Measurements from ENCODE around the gene PRICKLE2.

Gene PRICKLE2

DNA sequence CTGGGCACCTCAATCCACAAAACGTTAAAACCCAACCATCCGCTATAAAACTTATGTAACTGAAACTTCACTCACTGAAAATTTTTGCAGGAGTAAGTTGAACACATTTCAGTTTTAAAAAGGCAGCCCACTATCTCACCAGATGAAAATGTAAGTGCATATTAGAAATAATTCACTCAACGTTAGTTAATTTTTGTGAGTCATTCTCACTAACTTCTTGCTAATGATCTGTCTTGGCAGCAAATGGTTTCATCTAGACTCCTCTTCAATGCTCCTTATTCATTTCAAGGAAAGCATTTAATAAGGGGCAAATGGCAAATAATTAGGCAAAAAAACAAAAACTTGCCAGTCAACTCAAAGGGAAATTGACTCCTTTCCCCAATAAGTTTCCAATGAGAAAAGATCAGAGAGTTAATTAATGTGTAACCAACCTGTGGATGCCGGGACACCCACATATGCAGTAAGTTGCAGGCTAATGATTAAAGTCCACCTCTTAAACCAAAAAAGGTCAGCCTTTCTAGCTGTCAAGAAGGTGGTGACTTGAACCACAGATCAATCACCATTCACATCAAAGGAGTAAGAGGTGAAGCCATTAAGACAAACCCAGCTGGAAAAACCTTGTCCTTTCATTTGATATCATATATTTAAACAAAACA is 22.9 kb upstream of the PRICKLE2 start:
- DNase-seq: no peak

DNA sequence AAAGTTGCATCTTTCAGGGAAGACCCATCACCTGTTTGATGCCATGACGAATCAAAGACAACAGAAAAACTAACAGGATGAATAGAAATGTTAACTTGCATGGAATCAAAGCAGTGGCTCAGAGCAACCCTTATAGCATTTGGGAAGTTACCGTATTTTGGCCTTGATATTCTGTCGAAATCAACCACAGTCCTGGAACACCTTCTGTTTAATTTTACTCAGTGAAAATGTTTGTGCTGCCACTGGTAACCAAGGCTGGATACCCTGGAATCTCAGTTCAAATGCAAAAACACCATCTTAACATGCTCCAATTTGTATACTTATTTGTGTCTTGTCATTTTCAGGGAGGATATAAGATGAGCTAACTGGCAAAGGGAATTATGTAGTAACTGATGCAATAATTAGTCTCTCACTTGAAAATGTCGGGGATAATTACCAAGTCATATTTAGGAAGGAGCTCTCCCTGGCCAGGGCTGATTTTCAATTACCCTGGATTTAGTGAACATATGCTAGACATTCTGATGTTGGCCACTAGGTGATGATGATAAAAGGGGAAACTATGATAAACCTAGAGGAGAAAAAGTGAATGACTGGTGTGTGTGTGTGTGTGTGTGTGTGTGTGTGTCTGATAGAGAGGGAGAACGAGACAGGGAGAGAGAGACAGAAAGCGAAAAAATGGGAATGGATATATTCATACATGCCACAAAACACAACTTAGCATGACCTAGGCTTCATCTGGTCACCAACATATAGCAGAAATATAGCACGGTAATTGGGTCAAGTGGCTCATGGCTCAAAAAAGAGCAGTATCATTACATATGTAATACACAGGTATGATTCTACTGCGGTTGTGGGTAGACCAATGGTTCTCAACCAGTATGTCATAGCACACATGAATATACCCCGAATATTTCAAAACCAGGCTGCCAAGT is 19.0 kb upstream of the PRICKLE2 start:
- peak in 1 of 5 experiments; percentile 11 for DNase-seq

DNA sequence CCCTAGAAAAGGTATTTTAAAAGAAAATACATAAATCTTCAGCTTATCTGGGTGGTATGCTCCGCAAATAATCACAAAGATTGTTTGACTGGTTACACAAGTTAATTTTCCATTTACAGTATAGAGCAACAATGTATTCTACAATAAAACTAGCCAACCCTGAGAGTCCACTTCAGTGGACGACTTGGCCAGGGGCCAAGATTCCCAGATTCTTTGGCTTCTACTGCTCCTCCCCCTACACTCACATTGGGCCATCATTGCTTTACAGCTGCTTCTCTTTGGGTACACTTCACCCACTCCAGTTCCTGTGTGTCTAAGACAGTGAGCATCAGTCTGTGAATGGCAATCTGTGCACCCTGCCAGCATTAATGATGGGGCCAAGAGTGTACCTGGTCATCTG is 17.2 kb upstream of the PRICKLE2 start:
- no peak for DNase-seq

DNA sequence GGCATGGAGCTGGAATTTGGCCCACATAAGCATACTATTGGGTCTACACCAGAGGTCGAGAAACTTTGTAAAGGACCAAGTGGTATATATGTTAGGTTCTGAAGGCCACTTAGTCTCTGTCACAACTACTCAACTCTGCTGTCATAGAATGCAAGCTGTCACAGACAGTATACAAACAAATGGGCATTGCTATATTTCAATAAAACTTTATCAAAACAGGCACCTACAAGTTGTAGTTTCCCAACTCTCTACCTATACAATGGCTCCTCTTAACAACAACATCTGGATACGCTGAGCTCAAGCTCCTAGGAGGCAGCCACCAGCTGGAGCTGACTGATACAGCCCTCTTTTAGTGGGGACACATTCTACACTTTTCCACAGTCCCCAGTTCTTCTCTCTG is 15.7 kb upstream of the PRICKLE2 start:
- DNase-seq: no peak

DNA sequence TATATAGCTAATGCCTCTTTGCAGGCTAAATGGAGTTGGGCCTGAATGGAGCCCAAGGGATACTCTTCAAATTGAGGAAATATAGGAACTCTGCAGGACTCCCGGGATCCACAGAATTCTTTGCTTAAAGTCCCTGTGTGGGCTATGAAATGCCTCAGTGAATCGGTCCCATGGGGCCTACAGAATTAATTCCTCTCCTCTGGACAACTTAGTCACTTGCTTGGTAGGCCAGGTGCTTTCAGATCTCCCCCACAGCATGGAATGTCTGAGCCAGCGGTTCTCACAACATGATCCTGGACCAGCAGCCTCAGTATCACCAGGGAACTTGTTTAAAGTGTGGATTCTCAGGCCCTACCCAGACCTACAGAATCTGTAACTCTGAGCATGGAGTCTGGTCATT is 15.1 kb upstream of the PRICKLE2 start:
- DNase-seq: no peak

DNA sequence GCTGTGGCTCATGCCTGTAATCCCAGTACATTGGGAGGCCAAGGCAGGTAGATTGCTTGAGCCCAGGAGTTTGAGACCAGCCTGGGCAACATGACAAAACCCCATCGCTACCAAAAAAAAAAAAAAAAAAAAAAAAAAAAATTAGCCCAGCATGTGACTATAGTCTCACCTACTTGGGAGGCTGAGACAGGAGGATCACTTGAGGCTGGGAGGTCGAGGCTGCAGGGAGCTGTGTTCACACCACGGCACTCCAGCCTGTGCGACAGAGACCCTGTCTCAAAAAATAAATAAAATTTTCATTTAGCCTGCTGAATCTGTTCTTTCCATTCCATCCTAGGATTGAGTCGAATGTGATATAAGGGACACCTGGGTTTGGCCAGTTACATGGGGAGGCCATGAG is 14.6 kb upstream of the PRICKLE2 start:
- DNase-seq: no peak

DNA sequence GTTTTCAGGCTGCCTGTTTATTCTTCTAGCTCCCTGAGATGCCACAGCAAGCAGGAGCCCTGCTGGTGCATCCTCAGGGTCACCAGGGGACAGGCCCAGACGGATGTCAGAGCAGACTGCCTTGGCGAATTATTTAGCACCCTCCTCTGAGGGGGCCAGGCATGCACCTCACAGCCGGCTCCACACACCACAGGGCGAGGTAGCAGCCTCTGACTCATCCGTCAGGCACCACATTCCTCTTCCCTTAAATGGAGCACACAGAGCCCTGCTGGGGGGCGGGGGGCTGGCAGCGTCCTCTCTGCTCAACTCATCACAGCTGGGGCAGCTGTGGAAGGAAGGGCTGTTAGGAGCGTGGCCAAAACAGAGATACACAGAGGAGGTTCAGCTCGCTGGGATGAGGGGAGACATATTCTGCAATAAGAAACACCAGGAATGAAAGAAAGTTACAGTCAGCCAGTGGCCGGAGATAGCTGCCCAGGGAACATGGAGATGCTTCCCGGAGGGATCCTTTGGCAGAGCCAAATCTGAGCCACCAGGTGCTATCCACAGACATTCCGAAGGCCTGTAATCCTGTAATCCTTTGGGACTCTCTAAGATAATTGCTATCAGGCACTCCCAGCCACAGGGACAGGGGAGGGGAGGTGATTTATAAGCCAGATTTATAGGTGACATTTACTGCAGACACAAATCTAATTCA is 13.9 kb upstream of the PRICKLE2 start:
- DNase-seq: no peak

DNA sequence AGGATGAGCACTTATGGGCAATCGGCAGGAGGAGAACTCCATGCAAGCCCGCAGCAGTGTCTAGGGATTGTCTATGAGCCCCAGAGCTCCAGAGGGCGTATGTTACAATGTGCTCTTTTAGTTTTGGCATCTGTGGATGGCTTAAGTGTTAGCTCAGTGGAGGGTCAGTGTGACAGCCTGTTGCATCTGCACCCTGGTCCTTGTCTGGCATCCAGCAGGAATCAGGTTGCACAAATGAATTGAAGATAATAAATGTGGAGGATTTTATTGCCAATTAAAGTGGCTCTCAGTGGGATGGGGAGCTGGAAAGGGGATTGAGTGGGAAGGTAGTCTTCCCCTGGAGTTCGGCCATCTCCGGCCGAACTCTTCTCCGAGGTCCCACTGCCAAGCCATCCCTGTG is 11.8 kb upstream of the PRICKLE2 start:
- no peak for DNase-seq

DNA sequence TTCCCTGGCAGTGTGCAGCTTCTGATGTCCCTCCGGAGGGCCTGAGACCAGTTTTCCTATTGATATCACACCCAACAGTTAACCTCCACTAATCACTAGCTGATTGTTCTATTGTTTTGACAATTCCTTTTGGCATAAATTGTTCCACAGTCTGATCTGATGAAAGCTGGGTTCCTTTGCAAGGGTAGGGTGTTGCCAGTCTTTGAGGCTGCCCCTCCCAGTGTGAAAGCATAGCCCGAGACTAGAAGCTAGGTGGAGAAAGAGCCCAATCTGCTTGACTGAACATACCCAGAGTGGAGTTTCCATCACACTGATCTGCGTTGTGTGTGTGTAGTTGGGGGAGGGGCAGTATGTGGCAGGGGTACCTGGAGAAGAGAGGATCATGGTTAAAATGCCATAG is 10.3 kb upstream of the PRICKLE2 start:
- DNase-seq: no peak

DNA sequence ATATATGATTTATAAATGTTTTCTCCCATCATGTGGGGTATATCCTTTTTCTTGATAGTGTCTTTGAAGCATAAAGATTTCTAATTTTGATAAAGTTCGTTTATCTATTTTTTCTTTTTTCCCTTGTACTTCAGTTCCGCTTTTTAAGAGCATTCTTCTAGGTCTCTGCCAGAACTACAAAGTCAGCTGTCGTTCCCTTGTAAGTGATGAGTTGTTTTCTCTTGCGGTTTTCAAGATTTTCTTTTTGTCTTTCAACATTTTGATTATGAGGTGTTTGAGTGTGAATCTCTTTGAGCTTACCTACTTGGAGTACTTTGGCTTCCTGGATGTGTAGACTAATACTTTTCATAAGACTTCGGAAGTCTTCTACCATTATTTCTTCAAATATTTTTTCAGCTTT is 9.3 kb upstream of the PRICKLE2 start:
- no peak for DNase-seq

DNA sequence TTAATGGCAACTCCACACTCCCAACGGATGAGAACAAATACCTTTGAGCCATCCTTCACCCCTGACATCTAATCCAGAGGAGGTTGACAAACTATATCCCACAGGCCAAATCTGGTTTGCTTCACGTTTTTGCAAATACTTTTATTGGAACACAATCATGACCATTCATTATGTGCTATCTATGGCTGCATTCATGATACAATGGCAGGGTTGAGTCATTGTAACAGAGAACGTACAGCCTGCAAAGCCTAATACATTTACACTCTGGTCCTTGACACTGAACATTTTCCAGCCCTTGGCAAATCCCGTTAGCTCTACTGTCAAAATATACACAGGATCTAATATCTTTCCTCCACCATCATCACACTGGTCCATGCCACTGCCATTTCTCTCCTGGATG is 7.6 kb upstream of the PRICKLE2 start:
- DNase-seq: no peak

DNA sequence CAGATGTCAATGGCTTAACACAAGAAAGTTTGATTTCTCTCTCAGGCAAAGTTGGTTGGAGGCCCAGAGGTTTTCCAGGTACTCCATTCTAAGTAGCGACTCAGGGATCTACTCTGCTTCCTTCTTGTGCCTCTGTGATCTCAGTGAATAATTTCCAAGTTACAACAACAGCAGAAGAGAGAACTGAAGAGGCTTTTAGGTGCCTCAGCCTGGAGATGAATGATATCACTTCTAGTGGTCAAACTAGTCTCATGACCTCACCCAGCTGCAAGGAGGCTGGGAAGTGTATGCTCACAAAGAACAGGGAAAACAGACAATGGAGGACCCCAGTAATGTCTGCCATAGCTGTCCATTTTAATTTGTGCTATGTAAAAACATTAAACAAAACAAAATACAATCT is 4.6 kb upstream of the PRICKLE2 start:
- DNase-seq: no peak

DNA sequence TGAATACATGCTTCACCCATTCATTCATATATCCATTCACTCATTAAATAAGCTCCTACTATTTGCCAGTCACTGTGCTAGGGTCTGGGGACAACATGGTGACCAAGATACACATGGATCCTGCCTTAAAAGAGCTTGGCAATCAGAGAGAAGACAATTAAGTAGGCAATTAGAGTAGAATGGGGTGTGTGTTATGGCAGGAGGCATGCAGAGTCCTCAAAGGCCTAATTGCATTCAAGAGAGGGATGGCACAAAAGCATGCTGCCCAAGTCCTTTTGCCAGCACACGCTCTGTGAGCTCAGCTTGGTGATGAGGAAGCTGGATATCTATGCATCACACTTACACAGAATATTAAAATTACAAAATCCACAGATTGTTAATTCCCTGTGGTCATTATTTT is 2.8 kb upstream of the PRICKLE2 start:
- DNase-seq: no peak

DNA sequence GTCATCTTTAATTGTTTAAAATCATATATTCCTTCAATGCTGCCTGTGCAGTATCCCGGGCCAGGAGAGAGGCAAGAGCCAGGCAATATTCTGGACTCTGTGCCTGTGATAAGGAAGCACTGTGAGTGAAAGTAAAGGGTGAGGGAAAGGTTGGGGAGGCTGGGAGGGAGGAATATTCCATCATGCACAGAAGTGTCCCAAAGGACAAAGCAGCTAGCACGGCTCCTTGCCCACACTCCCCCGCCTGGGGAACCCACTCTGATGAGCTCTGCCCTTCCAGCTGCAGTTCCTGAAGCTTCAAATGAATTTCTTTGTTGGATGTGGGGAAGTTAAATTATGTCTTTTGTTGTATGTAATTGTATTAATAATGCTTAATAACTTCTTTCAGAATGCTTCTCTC is 1.5 kb upstream of the PRICKLE2 start:
- no peak for DNase-seq

DNA sequence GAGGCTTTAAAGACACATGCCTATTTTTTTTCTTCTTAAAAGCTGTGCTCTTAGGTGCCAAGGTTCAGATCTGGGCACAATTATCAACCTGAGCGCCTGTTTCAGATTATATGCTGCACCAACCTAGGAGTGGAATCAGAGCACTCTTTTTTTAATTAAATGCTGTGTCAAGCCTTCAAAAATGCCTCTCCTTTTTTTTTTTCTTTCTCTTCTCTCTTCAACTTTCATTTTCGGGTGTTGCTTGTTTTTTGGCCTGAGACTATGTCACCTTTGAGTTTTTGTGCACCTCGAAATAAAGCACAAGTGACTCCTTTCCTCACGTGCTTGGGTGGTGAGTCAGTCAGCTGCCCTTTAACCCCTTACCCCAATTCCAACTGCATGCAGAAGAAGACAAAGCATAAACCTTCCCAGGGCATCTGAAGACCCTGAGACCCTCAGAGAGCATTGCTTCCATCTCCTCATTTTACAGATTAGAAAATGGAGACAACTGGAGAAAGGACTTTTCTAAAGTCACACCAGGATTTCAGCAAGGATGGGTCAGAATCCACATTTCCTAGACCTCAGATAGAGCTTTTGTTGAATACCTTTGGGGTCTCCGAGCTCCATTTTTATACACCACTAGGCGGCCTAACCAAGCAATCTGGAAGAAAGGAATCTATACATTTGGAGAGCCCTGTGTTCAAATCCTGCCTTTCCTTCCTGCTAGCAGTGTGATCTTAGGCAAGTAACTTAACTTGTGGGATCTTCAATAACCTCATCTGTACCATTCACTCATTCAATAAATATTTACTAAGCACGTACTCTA is 631 bp upstream of the PRICKLE2 start:
- no peak for DNase-seq

DNA sequence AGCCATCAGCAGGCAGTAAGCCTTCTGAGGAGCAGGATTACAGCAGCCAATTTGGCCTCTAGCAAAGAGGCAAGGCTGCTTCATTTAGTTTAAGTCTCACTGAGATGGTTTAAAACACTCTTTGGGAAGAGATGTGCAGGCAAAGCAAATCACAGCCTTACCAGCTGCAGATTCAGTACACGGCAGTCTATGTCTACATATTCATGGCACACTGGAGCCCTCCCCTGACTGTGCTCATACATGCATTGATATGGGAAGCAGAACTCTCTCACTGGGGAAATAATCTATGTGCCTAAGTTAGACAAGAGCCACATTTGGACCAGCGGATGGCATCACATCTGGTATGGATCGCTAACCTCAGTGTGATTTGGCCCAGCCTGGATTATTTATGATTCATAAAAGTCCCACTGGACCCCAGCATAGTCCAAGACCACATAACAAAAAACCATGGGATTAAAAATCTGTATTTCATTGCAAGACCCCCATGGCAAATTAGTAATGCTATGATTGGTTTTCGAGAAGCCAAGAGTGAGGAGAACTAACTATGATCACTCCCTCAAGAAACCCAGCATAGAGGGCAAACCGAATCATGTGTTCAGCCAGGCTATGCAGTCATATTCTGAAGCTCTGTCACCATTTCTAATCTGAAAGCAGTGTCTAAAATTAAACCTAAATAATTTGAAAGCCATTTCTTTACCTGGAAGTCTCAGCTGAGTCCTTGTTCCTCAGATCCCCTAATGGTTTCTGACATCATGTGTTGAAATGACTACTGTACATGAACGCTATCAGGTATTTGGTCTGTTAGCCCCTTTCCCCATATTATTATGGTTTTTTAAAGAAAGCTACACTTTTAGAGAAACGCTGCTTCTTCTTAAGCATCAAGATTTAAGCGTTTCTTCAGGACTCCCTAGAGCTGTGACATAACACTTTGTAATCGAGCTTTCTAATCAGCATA is 1.2 kb downstream of the PRICKLE2 start:
- no peak for DNase-seq

DNA sequence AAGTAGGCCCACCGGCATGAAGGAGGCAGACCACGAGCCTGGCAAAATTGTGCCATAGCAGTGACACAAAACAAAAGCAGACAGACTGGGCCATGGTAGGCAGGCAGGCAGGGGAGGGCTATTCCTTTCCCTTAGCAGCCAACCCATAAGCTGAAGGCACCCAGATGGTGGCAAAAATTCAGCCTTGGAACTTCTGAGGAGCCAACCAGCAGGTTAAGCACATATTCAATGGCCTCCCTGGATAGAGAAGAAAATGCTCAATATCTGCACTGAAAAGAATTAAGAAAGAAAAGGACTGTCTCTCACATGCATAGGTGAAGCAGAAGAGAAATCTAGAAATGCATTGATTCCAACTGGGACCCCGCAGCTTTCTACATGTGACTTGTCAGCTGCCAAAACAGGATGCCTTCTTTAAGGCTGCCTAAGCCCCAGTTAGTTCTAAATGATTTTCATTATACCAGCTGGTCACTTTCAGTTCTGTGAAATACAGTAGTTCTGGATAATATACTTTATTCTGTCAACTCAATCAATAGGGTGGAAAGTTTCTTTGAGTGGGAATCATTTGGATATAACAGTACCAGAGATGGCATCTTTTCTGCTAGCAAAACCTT is 2.7 kb downstream of the PRICKLE2 start:
- DNase-seq: no peak

DNA sequence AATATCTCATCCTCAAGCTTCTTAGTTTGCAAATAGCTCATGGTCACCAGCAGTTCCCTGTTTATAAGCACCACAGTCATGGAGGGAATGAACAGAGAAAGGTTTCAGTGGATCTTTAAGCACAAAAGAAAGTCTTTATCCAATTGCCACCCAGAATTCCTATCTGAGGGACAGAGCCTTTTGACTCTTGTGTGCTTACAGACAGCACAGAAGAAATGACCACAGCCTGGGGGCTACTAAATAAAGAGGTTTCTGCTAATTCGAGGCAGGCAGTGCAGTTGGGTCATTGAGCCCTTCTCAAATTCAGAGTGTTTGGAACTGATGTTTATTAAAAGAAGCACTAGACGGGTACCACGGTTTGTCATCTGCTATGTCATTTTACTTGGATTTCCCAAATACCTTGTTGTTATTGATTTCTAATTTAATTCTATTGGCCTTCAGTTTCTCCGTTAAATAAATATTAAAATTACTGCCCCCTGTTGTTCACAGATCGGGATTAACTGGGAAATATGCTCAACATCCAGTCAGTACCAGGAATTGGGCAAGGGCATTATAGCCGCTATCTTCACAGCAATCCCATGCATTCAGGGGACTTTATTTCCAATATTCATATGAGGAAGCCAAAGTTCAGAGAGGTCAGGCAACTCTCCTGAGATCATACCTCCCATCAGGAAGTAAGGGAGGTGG is 3.6 kb downstream of the PRICKLE2 start:
- no peak for DNase-seq

DNA sequence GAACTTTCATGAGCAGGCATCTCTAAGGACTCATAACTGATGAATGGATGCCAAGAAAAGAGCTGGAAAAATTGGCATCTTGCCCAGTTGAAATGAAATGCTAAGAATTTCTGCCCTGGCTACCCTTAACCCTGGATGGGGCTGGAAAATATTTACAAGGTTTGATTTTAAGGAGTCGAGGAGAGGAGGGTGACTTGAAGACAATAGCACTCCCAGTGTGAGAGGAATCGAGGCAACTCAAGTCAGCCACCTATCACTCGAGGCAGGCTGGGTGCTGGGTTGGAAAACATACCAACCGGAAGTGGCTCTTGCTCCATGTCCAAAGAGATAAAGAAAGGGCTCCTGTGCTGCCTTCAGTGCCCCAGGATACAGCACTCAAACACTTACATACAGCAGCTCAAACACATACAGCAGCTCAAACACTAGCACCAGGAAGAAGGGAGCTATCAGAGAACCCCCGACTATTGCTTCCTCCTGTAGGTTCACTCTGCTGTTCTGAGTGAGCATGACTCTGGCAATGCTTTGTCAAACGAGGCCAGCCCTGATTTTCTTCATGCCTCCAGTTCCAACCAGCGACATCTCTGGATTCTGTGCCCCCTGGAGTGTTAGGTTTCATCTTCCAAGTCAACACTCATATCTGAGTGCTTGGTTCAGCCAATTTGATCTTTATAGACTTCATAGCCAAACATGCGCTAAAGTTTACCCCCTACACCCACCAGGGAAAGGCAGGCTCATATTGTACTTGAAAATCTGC is 4.9 kb downstream of the PRICKLE2 start:
- DNase-seq: no peak

DNA sequence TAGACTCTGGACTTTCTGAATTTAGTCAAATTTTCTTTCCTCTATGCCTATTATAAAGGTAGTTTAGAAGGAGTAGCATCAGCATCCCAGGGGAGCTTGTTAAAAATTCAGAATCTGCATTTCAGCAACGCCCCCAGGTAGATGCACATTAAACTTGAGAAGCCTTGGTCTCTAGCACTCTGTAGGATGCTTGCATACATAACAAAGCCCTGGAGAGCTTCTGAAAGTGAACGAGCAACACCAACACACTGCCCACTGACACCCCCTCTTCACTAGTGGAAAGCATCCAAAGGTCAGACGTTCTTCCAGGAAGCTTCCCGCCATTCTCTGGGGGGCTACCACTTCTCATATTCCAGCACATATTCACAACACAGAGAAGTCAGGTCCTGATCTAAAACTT is 6.5 kb downstream of the PRICKLE2 start:
- DNase-seq: no peak
